ENCODE data around the gene HNRNPK. TPM values are rescaled to one million over a fixed set of nuclear protein-coding genes. Genes with fewer than 3 reads are reported as not detected.

HNRNPK gene
- total and polyA plus RNA-seq, 2 of the 13 experiments (the other 11 are each of a cell fraction or from before 2014, with no cell fraction given): 321 to 712 TPM

GRCh38 chr9:83956436-83957247 lies 23.4 kb downstream of the HNRNPK start (continued):
- TF ChIP-seq MTA1 (CRISPR knock-in tag; IDR thresholded peaks at IDR 0.05; ENCODE audit: borderline replicate concordance) (peak; percentile 85; the same call in 1 of the 2 replicates), ZSCAN22 (CRISPR knock-in tag; IDR thresholded peaks at IDR 0.05) (no peak), HOXA7 (CRISPR knock-in tag; IDR thresholded peaks at IDR 0.05) (no peak), TOPORS (CRISPR knock-in tag; IDR thresholded peaks at IDR 0.05) (peak; percentile 37), LCORL (IDR thresholded peaks at IDR 0.05) (peak; percentile 60; the same call in 1 of the 2 replicates), LCORL (CRISPR knock-in tag; IDR thresholded peaks at IDR 0.05) (peak; percentile 91), ZNF800 (CRISPR knock-in tag; IDR thresholded peaks at IDR 0.05) (peak; percentile 75; the same call in 1 of the 2 replicates), THRA (CRISPR knock-in tag; IDR thresholded peaks at IDR 0.05; ENCODE audit: borderline replicate concordance) (peak; percentile 52), FOXA1 (IDR thresholded peaks at IDR 0.05) (no peak), FOXA1 (CRISPR knock-in tag; IDR thresholded peaks at IDR 0.05) (no peak), PCBP1 (IDR thresholded peaks at IDR 0.05; ENCODE audit: borderline replicate concordance, low read depth, low read length) (0 out of 2 replicates have a peak, but pooled peaks have one; percentile 73), GRHL1 (CRISPR knock-in tag; conservative IDR thresholded peaks at IDR 0.05) (no peak), SP5 (CRISPR knock-in tag; IDR thresholded peaks at IDR 0.05; ENCODE audit: borderline replicate concordance, low read depth) (no peak), HCFC1 (IDR thresholded peaks at IDR 0.05; ENCODE audit: low read depth, low read length) (no peak), ESRRA (CRISPR knock-in tag; IDR thresholded peaks at IDR 0.05; ENCODE audit: low read depth) (no peak), DMTF1 (CRISPR knock-in tag; IDR thresholded peaks at IDR 0.05) (no peak), PRMT3 (CRISPR knock-in tag; IDR thresholded peaks at IDR 0.05; ENCODE audit: borderline replicate concordance, low read depth) (0 out of 2 replicates have a peak, but pooled peaks have one; percentile 21), AGO2 (optimal IDR thresholded peaks at IDR 0.05; ENCODE audit: low read depth, low read length) (no peak), ZNF460 (CRISPR knock-in tag; IDR thresholded peaks at IDR 0.05; ENCODE audit: borderline replicate concordance) (no peak; the same call in 1 of the 2 replicates), SRSF1 (optimal IDR thresholded peaks at IDR 0.05; ENCODE audit: low read depth, low read length) (peak; percentile 70), ZNF790 (CRISPR knock-in tag; IDR thresholded peaks at IDR 0.05; ENCODE audit: borderline replicate concordance) (peak; percentile 65)

All from HepG2 (cell line).